GM12872 (cell line): ENCODE results near the gene PIGN.

ENCODE experiments used
- TF ChIP-seq, protein P1 (sequence below): IDR thresholded peaks from 3 replicates; pipeline ENCODE4 v1.5.1; 2011; ENCODE audit warnings: low read depth, mild to moderate bottlenecking, low read length, moderate library complexity; ENCODE audit not compliant: insufficient read depth

PIGN gene, protein sequence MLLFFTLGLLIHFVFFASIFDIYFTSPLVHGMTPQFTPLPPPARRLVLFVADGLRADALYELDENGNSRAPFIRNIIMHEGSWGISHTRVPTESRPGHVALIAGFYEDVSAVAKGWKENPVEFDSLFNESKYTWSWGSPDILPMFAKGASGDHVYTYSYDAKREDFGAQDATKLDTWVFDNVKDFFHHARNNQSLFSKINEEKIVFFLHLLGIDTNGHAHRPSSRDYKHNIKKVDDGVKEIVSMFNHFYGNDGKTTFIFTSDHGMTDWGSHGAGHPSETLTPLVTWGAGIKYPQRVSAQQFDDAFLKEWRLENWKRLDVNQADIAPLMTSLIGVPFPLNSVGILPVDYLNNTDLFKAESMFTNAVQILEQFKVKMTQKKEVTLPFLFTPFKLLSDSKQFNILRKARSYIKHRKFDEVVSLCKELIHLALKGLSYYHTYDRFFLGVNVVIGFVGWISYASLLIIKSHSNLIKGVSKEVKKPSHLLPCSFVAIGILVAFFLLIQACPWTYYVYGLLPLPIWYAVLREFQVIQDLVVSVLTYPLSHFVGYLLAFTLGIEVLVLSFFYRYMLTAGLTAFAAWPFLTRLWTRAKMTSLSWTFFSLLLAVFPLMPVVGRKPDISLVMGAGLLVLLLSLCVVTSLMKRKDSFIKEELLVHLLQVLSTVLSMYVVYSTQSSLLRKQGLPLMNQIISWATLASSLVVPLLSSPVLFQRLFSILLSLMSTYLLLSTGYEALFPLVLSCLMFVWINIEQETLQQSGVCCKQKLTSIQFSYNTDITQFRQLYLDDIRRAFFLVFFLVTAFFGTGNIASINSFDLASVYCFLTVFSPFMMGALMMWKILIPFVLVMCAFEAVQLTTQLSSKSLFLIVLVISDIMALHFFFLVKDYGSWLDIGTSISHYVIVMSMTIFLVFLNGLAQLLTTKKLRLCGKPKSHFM

DNA sequence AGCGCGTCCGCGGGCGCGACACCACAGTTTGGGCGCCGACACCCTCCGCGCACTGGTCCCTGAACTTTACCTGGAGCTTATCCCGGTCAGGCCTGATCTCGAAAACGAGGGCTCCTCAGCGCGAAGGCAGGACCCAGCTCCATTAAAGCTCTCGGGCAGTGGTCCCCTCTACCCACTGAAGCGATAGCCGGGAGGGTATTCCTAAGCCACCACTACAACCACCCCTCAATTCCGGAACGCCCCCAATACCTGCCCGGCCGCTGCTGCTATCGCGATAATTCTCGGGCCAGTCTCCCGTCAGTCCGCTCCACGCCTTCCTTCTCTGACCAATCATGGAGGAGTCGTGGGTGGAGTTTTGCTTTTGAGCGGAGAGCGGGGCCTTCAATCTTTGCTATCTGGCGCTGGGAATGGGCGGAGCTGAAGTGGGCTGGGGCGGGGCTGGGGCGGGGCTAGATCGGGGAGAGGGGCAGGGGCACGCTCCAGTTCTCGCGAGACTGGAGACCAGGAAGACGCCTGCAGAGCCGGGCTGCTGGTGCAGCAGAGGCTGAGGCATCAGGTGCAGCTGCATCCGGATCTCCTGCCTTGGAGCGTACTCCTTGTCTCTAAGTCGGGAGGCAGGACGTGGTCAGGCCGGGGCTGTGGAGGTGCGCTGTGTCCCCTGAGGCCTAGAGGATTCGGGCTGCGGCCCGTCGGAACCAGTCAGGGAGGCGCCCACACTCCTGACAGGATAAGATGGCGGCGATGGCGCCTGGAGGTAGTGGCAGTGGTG, at the start of gene PIGN, which contains the start of gene RELCH:
TSS of gene PIGN (minus strand) at position 283 of the 769 bp plus-strand sequence. CDS start 25,703 bp downstream, outside the sequence.
TSS of gene RELCH (plus strand) at position 482 of the 769 bp plus-strand sequence. CDS start at position 733, 251 bp downstream.
- TF ChIP-seq, protein P1, sequence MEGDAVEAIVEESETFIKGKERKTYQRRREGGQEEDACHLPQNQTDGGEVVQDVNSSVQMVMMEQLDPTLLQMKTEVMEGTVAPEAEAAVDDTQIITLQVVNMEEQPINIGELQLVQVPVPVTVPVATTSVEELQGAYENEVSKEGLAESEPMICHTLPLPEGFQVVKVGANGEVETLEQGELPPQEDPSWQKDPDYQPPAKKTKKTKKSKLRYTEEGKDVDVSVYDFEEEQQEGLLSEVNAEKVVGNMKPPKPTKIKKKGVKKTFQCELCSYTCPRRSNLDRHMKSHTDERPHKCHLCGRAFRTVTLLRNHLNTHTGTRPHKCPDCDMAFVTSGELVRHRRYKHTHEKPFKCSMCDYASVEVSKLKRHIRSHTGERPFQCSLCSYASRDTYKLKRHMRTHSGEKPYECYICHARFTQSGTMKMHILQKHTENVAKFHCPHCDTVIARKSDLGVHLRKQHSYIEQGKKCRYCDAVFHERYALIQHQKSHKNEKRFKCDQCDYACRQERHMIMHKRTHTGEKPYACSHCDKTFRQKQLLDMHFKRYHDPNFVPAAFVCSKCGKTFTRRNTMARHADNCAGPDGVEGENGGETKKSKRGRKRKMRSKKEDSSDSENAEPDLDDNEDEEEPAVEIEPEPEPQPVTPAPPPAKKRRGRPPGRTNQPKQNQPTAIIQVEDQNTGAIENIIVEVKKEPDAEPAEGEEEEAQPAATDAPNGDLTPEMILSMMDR = no peak

DNA sequence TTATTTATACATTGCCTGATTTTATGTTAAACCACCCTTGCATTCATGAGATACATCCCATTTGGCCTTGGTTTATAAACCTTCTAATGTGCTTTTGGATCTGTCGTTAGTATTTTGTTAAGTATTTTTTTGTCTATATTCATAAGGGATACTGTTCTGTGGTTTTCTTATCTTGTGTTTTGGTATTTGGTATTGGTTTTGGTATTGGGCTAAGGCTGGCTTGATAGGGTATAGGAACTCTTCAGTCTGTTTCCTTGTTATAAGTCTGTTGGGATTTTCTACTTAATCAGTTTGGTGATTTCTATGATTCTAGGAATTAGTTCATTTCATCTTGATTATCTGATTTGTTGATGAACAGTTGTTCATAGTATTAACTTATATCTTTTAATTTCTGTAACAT, 49.4 kb upstream of the PIGN start:
- TF ChIP-seq, protein P1 = no peak

DNA sequence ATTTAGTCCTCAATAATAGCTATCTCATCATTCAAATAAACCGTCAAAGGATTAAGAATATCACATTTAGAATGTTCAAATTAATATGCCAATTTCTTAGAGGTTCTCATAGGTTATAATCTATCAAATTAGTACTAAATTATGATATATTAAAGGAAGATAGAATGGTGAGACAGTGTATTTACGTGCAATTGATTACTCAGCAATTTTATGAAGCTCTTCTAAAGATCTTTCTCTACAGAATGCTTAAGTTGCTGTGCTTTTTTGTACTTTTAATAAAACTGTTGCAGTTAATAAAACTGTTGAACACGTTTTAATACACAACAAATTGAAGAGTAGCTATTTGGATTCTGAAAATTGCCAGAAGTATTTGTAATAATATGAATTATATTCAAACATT, 39.2 kb upstream of the PIGN start:
- TF ChIP-seq, protein P1 = no peak

DNA sequence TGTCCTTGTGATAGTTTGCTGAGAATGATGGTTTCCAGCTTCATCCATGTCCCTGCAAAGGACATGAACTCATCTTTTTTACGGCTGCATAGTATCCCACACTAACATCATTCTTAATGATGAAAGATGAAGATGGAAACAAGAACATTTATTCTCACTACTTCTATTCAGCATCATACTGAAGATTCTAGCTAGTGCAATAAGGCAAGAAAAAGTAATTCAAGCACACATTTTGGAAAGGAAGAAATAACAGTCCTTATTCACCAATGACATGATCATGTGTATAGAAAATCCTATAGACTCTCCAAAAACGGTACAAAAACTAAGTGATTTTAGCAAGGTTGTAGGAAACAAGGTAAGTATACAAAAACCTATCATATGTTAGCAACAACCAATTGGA, 37.4 kb upstream of the PIGN start:
- TF ChIP-seq, protein P1 = no peak

DNA sequence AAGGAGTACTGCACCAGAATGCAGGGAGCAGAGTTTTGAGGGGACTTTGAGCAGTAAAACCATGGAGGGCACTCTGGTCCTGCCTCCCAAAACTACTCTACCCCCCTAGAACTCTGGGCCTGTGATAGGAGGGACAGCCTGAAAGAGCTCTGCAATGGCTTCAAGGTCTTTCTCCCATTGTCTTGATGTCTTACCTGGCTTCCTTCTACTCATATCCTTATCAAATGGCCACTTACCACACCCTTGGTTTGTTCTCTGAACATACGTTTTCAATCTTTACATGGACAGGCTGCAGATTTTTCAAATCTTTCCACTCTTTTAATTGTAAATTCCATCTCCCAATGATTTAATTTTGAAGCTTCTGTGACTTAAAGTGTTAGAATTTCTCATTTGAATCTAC, 27.9 kb upstream of the PIGN start:
- TF ChIP-seq, protein P1 = no peak

DNA sequence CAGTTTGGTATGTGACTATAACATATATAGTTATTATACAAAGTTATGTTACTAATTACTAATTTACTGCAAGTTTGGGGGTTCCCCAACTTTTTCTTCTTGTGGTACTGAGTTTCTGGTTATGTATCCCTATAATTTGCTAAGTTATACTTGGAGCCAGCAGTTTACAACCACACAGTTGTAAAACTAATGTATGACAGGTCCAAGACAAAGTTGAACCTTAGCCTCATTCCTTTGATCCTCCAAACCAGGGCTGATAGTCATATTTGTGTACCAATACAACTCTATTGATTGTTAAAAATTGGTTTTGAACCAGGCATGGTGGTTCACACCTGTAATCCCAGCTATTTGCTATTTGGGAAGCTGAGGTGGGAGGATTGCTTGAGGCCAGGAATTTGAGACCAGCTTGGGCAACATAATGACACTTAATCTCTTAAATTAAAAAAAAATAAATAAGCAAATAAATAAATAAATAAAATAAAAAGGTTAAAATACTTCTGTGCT, 24.5 kb upstream of the PIGN start:
- TF ChIP-seq, protein P1 = no peak
